GM23338 (cell line): ENCODE measurements around the gene MARCHF9. TPM values are rescaled to one million over a fixed set of nuclear protein-coding genes. Genes with fewer than 3 reads are reported as not detected.

Source experiments
- ATAC-seq: fragments of 200-7000 bp; cut with Tn5 transposase; 3 replicates; pipeline ENCODE4 v1.9.1; 2020
- DNase-seq: peaks from one replicate; pipeline ENCODE4 v3.0.0-alpha.2; 2015; ENCODE audit warnings: low spot score
- H2AFZ ChIP-seq: fragments of 200-600 bp; sonication (generic); 2 replicates; pipeline ENCODE4 v1.8.0; 2016; ENCODE audit warnings: antibody characterized with exemption, mild to moderate bottlenecking, moderate library complexity
- H3F3A ChIP-seq: fragments of 200-600 bp; sonication (generic); replicated peaks from 2 replicates; pipeline ENCODE4 v1.8.0; 2017; ENCODE audit warnings: antibody characterized with exemption, mixed run types, low read depth
- H3K27ac ChIP-seq: fragments of 200-600 bp; sonication (generic); 2 replicates; pipeline ENCODE4 v1.6.1; 2016; ENCODE audit warnings: low read depth
- H3K27me3 ChIP-seq: fragments of 200-600 bp; sonication (generic); 2 replicates; pipeline ENCODE4 v1.8.0; 2016; ENCODE audit warnings: mild to moderate bottlenecking, mixed run types, moderate library complexity; ENCODE audit not compliant: insufficient read depth
- H3K36me3 ChIP-seq: fragments of 200-600 bp; sonication (generic); 2 replicates; pipeline ENCODE4 v1.8.0; 2016; ENCODE audit warnings: mild to moderate bottlenecking; ENCODE audit not compliant: insufficient read depth
- H3K4me1 ChIP-seq: fragments of 200-600 bp; sonication (generic); 2 replicates; pipeline ENCODE4 v1.8.0; 2016; ENCODE audit warnings: mild to moderate bottlenecking, moderate library complexity; ENCODE audit not compliant: insufficient read depth
- H3K4me2 ChIP-seq: fragments of 200-600 bp; sonication (generic); 2 replicates; pipeline ENCODE4 v1.7.1; 2017; ENCODE audit warnings: mixed run types
- H3K4me3 ChIP-seq: fragments of 200-600 bp; sonication (generic); 2 replicates; pipeline ENCODE4 v1.6.1; 2016; ENCODE audit warnings: mixed run types
- H3K79me2 ChIP-seq: fragments of 200-600 bp; sonication (generic); replicated peaks from 2 replicates; pipeline ENCODE4 v1.8.0; 2017; ENCODE audit warnings: mild to moderate bottlenecking; ENCODE audit not compliant: insufficient read depth
- H3K9me2 ChIP-seq: fragments of 200-600 bp; sonication (generic); 2 replicates; pipeline ENCODE4 v1.8.0; 2017; ENCODE audit not compliant: insufficient read depth
- H4K20me1 ChIP-seq: fragments of 200-600 bp; sonication (generic); replicated peaks from 2 replicates; pipeline ENCODE4 v1.8.0; 2017; ENCODE audit warnings: mild to moderate bottlenecking; ENCODE audit not compliant: insufficient read depth
- H3K27ac Mint-ChIP-seq: 2 replicates; pipeline ENCODE4 v1.8.0; 2020; ENCODE audit warnings: inconsistent platforms, mild to moderate bottlenecking, moderate library complexity, mixed read lengths
- H3K27me3 Mint-ChIP-seq: 3 replicates; pipeline ENCODE4 v1.8.0; 2022; ENCODE audit warnings: low read depth, mild to moderate bottlenecking, moderate library complexity, mixed read lengths, inconsistent platforms; ENCODE audit not compliant: insufficient read depth, poor library complexity
- H3K36me3 Mint-ChIP-seq: 3 replicates; pipeline ENCODE4 v1.8.0; 2021; ENCODE audit warnings: low read depth, mild to moderate bottlenecking, inconsistent platforms, moderate library complexity, mixed read lengths
- H3K4me1 Mint-ChIP-seq: 3 replicates; pipeline ENCODE4 v1.8.0; 2020; ENCODE audit warnings: mild to moderate bottlenecking, inconsistent platforms, mixed read lengths
- H3K4me3 Mint-ChIP-seq: 3 replicates; pipeline ENCODE4 v1.8.0; 2021; ENCODE audit warnings: moderate library complexity, mild to moderate bottlenecking, inconsistent platforms, mixed read lengths
- H3K9me3 Mint-ChIP-seq: 3 replicates; pipeline ENCODE4 v1.8.0; 2020; ENCODE audit warnings: moderate library complexity, mild to moderate bottlenecking, inconsistent platforms, mixed read lengths
- CREB1 ChIP-seq: fragments of 250-450 bp; sonication (Bioruptor Pico); IDR thresholded peaks from 2 replicates; pipeline ENCODE4 v1.5.0; 2020; ENCODE audit warnings: low read depth, mild to moderate bottlenecking, moderate library complexity
- CTCF ChIP-seq, 2 experiments: fragments of 200-600 bp in 1 of 2; sonication (generic) in 1 of 2; conservative IDR thresholded peaks; 2 replicates each; pipeline versions ENCODE4 v1.5.1 to v1.6.1; 2016 to 2017; ENCODE audit warnings: antibody characterized with exemption in 2 of 2, low read depth in 2 of 2, mild to moderate bottlenecking in 2 of 2, moderate library complexity in 1 of 2
- ETS1 ChIP-seq: IDR thresholded peaks from 2 replicates; pipeline ENCODE4 v1.6.1; 2016; ENCODE audit warnings: antibody characterized with exemption
- EZH2phosphoT487 ChIP-seq: fragments of 200-600 bp; sonication (generic); IDR thresholded peaks from one replicate; pipeline ENCODE4 v1.8.1; 2018; ENCODE audit warnings: antibody characterized with exemption; ENCODE audit not compliant: unreplicated experiment
- NANOG ChIP-seq: IDR thresholded peaks from 2 replicates; pipeline ENCODE4 v1.6.1; 2016; ENCODE audit warnings: antibody characterized with exemption, borderline replicate concordance
- POLR2AphosphoS5 ChIP-seq: IDR thresholded peaks from 2 replicates; pipeline ENCODE4 v1.6.1; 2016; ENCODE audit warnings: antibody characterized with exemption, low read depth
- REST ChIP-seq: IDR thresholded peaks from one replicate; pipeline ENCODE4 v1.6.1; 2018; ENCODE audit warnings: antibody characterized with exemption; ENCODE audit not compliant: unreplicated experiment
- STAT1 ChIP-seq: IDR thresholded peaks from one replicate; pipeline ENCODE4 v1.6.1; 2016; ENCODE audit warnings: antibody characterized with exemption; ENCODE audit not compliant: unreplicated experiment
- polyA plus RNA-seq: library from polyadenylated mRNA; unstranded; fragments of >200 nt; fragmentation: Nextera tagmentation; extraction: Ambion mirVana; gene quantifications from 2 replicates; pipeline ENCODE4 v1.2.1, GENCODE V29; 2016
- total RNA-seq: library from RNA; depleted of rRNA; stranded (reverse); fragments of >200 nt; shearing (Covaris generic); gene quantifications from 2 replicates; pipeline ENCODE4 v1.2.3, GENCODE V29; 2014

The MARCHF9 gene
- total and polyA plus RNA-seq, 2 experiments from 2014 or later, result 2.9 to 3.3 TPM

- H3F3A ChIP-seq, result peaks cover 42% of the 10 kb centered on the region
- Mint-ChIP-seq H3K4me1 (peaks cover 31% of the 10 kb centered on the region), H3K4me3 (no peak overlapping the region), H3K9me3 (no peaks in the 10 kb centered on the region; the same call in 2 of the 3 replicates), H3K27me3 (peaks cover 33% of the 10 kb centered on the region), H3K27ac (no peak overlapping the region), H3K36me3 (peaks cover 62% of the 10 kb centered on the region)
- H3K9me2 ChIP-seq, result no peaks in the 10 kb centered on the region
- DNase-seq (no peak), ATAC-seq (no peak)
- no peak overlapping the region for H3K4me2 ChIP-seq
- H3K4me1 ChIP-seq, result peaks cover 23% of the 10 kb centered on the region
- H3K36me3 ChIP-seq, result peaks cover 19% of the 10 kb centered on the region
- H3K27me3 ChIP-seq, result peaks cover 13% of the 10 kb centered on the region
- no peak overlapping the region for H3K4me3 ChIP-seq
- H4K20me1 ChIP-seq, result no peaks in the 10 kb centered on the region; the same call in 1 of the 2 replicates
- H3K27ac ChIP-seq, result no peak overlapping the region
- H2AFZ ChIP-seq, result no peak overlapping the region
- no peak for TF ChIP-seq ETS1
- TF ChIP-seq CREB1, result no peak
- TF ChIP-seq NANOG, result no peak
- no peak for TF ChIP-seq STAT1
- no peak for TF ChIP-seq POLR2AphosphoS5
- no peak for TF ChIP-seq REST
- no peak for TF ChIP-seq CTCF (conservative IDR thresholded peaks at IDR 0.05; ENCODE audit: low read depth in 2 of 2)
- no peak for TF ChIP-seq EZH2phosphoT487
- peaks cover 26% of the 10 kb centered on the region for H3K79me2 ChIP-seq
Measured at GRCh38 chr12:57749061-57749460, 5.8 kb upstream of the MARCHF9 start.
